GM23338 (cell line): ENCODE measurements around the gene USP6NL. TPM values are rescaled to one million over a fixed set of nuclear protein-coding genes. Genes with fewer than 3 reads are reported as not detected.

Source experiments
- ATAC-seq: fragments of 200-7000 bp; cut with Tn5 transposase; 3 replicates; pipeline ENCODE4 v1.9.1; 2020
- DNase-seq: peaks from one replicate; pipeline ENCODE4 v3.0.0-alpha.2; 2015; ENCODE audit warnings: low spot score
- H2AFZ ChIP-seq: fragments of 200-600 bp; sonication (generic); 2 replicates; pipeline ENCODE4 v1.8.0; 2016; ENCODE audit warnings: antibody characterized with exemption, mild to moderate bottlenecking, moderate library complexity
- H3F3A ChIP-seq: fragments of 200-600 bp; sonication (generic); replicated peaks from 2 replicates; pipeline ENCODE4 v1.8.0; 2017; ENCODE audit warnings: antibody characterized with exemption, mixed run types, low read depth
- H3K27ac ChIP-seq: fragments of 200-600 bp; sonication (generic); 2 replicates; pipeline ENCODE4 v1.6.1; 2016; ENCODE audit warnings: low read depth
- H3K27me3 ChIP-seq: fragments of 200-600 bp; sonication (generic); 2 replicates; pipeline ENCODE4 v1.8.0; 2016; ENCODE audit warnings: mild to moderate bottlenecking, mixed run types, moderate library complexity; ENCODE audit not compliant: insufficient read depth
- H3K36me3 ChIP-seq: fragments of 200-600 bp; sonication (generic); 2 replicates; pipeline ENCODE4 v1.8.0; 2016; ENCODE audit warnings: mild to moderate bottlenecking; ENCODE audit not compliant: insufficient read depth
- H3K4me1 ChIP-seq: fragments of 200-600 bp; sonication (generic); 2 replicates; pipeline ENCODE4 v1.8.0; 2016; ENCODE audit warnings: mild to moderate bottlenecking, moderate library complexity; ENCODE audit not compliant: insufficient read depth
- H3K4me2 ChIP-seq: fragments of 200-600 bp; sonication (generic); 2 replicates; pipeline ENCODE4 v1.7.1; 2017; ENCODE audit warnings: mixed run types
- H3K4me3 ChIP-seq: fragments of 200-600 bp; sonication (generic); 2 replicates; pipeline ENCODE4 v1.6.1; 2016; ENCODE audit warnings: mixed run types
- H3K79me2 ChIP-seq: fragments of 200-600 bp; sonication (generic); replicated peaks from 2 replicates; pipeline ENCODE4 v1.8.0; 2017; ENCODE audit warnings: mild to moderate bottlenecking; ENCODE audit not compliant: insufficient read depth
- H3K9me2 ChIP-seq: fragments of 200-600 bp; sonication (generic); 2 replicates; pipeline ENCODE4 v1.8.0; 2017; ENCODE audit not compliant: insufficient read depth
- H4K20me1 ChIP-seq: fragments of 200-600 bp; sonication (generic); replicated peaks from 2 replicates; pipeline ENCODE4 v1.8.0; 2017; ENCODE audit warnings: mild to moderate bottlenecking; ENCODE audit not compliant: insufficient read depth
- H3K27ac Mint-ChIP-seq: 2 replicates; pipeline ENCODE4 v1.8.0; 2020; ENCODE audit warnings: inconsistent platforms, mild to moderate bottlenecking, moderate library complexity, mixed read lengths
- H3K27me3 Mint-ChIP-seq: 3 replicates; pipeline ENCODE4 v1.8.0; 2022; ENCODE audit warnings: low read depth, mild to moderate bottlenecking, moderate library complexity, mixed read lengths, inconsistent platforms; ENCODE audit not compliant: insufficient read depth, poor library complexity
- H3K36me3 Mint-ChIP-seq: 3 replicates; pipeline ENCODE4 v1.8.0; 2021; ENCODE audit warnings: low read depth, mild to moderate bottlenecking, inconsistent platforms, moderate library complexity, mixed read lengths
- H3K4me1 Mint-ChIP-seq: 3 replicates; pipeline ENCODE4 v1.8.0; 2020; ENCODE audit warnings: mild to moderate bottlenecking, inconsistent platforms, mixed read lengths
- H3K4me3 Mint-ChIP-seq: 3 replicates; pipeline ENCODE4 v1.8.0; 2021; ENCODE audit warnings: moderate library complexity, mild to moderate bottlenecking, inconsistent platforms, mixed read lengths
- H3K9me3 Mint-ChIP-seq: 3 replicates; pipeline ENCODE4 v1.8.0; 2020; ENCODE audit warnings: moderate library complexity, mild to moderate bottlenecking, inconsistent platforms, mixed read lengths
- CREB1 ChIP-seq: fragments of 250-450 bp; sonication (Bioruptor Pico); IDR thresholded peaks from 2 replicates; pipeline ENCODE4 v1.5.0; 2020; ENCODE audit warnings: low read depth, mild to moderate bottlenecking, moderate library complexity
- EZH2 ChIP-seq: fragments of 200-600 bp; sonication (generic); IDR thresholded peaks from one replicate; pipeline ENCODE4 v1.8.0; 2017; ENCODE audit warnings: antibody characterized with exemption, mild to moderate bottlenecking, low read depth; ENCODE audit not compliant: unreplicated experiment
- EZH2phosphoT487 ChIP-seq: fragments of 200-600 bp; sonication (generic); IDR thresholded peaks from one replicate; pipeline ENCODE4 v1.8.1; 2018; ENCODE audit warnings: antibody characterized with exemption; ENCODE audit not compliant: unreplicated experiment
- JUNB ChIP-seq: IDR thresholded peaks from one replicate; pipeline ENCODE4 v1.6.1; 2016; ENCODE audit warnings: antibody characterized with exemption; ENCODE audit not compliant: unreplicated experiment
- NANOG ChIP-seq: IDR thresholded peaks from 2 replicates; pipeline ENCODE4 v1.6.1; 2016; ENCODE audit warnings: antibody characterized with exemption, borderline replicate concordance
- POLR2AphosphoS5 ChIP-seq: IDR thresholded peaks from 2 replicates; pipeline ENCODE4 v1.6.1; 2016; ENCODE audit warnings: antibody characterized with exemption, low read depth
- STAT1 ChIP-seq: IDR thresholded peaks from one replicate; pipeline ENCODE4 v1.6.1; 2016; ENCODE audit warnings: antibody characterized with exemption; ENCODE audit not compliant: unreplicated experiment
- ZNF114 ChIP-seq: fragments of 250-450 bp; sonication (Bioruptor Pico); IDR thresholded peaks from 2 replicates; pipeline ENCODE4 v1.5.0; 2020; ENCODE audit warnings: mild to moderate bottlenecking, moderate library complexity
- ZNF331 ChIP-seq: fragments of 250-450 bp; sonication (Bioruptor Pico); IDR thresholded peaks from 2 replicates; pipeline ENCODE4 v1.5.0; 2020; ENCODE audit warnings: low read depth, mild to moderate bottlenecking, moderate library complexity
- polyA plus RNA-seq: library from polyadenylated mRNA; unstranded; fragments of >200 nt; fragmentation: Nextera tagmentation; extraction: Ambion mirVana; gene quantifications from 2 replicates; pipeline ENCODE4 v1.2.1, GENCODE V29; 2016
- total RNA-seq: library from RNA; depleted of rRNA; stranded (reverse); fragments of >200 nt; shearing (Covaris generic); gene quantifications from 2 replicates; pipeline ENCODE4 v1.2.3, GENCODE V29; 2014
- TF ChIP-seq, protein P1 (sequence below): IDR thresholded peaks from one replicate; pipeline ENCODE4 v1.6.1; 2018; ENCODE audit warnings: antibody characterized with exemption; ENCODE audit not compliant: unreplicated experiment
- TF ChIP-seq, protein P2 (sequence below), 2 experiments: fragments of 200-600 bp in 1 of 2; sonication (generic) in 1 of 2; conservative IDR thresholded peaks; 2 replicates each; pipeline versions ENCODE4 v1.5.1 to v1.6.1; 2016 to 2017; ENCODE audit warnings: antibody characterized with exemption in 2 of 2, low read depth in 2 of 2, mild to moderate bottlenecking in 2 of 2, moderate library complexity in 1 of 2
- TF ChIP-seq, protein P3 (sequence below): IDR thresholded peaks from 2 replicates; pipeline ENCODE4 v1.6.1; 2016; ENCODE audit warnings: antibody characterized with exemption

The USP6NL gene
- total and polyA plus RNA-seq, 2 experiments from 2014 or later, result 8.1 to 29.7 TPM

DNA sequence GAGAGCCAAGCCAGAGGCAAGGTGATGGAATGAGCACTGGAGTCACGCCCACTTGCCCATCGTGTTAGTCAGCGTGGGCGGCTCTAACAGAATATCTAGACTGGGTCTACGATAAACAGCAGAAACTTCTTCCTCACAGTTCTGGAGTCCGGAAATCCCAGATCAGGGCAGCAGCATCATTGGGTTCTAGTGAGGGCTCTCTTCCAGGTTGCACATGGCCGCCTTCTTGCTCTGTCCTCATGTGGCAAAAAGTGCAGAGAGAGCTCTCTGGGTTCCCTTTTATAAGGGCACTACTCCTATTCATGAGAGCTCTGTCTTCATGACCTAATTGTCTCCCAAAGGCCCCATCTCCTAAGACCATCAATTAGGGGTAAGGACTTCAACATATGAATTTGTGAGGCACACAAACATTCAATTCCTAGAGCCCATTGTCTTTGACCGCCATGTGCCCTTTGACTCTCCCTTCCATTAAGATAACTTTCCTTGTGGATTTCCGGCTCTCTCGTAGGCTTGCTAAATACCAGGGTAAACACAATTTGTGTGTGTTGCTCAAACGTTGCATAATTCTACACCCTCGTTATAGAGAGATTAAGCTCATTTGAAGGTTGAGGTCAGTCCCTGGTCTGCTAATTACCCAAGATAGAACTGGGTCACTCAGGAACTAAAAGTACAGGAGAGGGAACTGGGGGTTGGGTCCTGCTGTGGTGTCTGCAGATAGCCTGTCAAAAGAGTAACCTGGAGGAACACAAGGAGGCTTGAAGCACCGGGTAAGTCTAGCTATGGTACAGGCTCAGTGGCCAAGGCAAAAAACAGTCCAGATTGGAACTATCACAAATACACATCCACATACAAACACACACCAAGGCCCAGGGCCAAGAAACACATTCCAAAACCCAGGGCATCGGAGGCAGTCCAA, 28.7 kb upstream of the USP6NL start (continued):
- TF ChIP-seq, protein P1, sequence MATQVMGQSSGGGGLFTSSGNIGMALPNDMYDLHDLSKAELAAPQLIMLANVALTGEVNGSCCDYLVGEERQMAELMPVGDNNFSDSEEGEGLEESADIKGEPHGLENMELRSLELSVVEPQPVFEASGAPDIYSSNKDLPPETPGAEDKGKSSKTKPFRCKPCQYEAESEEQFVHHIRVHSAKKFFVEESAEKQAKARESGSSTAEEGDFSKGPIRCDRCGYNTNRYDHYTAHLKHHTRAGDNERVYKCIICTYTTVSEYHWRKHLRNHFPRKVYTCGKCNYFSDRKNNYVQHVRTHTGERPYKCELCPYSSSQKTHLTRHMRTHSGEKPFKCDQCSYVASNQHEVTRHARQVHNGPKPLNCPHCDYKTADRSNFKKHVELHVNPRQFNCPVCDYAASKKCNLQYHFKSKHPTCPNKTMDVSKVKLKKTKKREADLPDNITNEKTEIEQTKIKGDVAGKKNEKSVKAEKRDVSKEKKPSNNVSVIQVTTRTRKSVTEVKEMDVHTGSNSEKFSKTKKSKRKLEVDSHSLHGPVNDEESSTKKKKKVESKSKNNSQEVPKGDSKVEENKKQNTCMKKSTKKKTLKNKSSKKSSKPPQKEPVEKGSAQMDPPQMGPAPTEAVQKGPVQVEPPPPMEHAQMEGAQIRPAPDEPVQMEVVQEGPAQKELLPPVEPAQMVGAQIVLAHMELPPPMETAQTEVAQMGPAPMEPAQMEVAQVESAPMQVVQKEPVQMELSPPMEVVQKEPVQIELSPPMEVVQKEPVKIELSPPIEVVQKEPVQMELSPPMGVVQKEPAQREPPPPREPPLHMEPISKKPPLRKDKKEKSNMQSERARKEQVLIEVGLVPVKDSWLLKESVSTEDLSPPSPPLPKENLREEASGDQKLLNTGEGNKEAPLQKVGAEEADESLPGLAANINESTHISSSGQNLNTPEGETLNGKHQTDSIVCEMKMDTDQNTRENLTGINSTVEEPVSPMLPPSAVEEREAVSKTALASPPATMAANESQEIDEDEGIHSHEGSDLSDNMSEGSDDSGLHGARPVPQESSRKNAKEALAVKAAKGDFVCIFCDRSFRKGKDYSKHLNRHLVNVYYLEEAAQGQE, result no peak
- TF ChIP-seq, protein P2, sequence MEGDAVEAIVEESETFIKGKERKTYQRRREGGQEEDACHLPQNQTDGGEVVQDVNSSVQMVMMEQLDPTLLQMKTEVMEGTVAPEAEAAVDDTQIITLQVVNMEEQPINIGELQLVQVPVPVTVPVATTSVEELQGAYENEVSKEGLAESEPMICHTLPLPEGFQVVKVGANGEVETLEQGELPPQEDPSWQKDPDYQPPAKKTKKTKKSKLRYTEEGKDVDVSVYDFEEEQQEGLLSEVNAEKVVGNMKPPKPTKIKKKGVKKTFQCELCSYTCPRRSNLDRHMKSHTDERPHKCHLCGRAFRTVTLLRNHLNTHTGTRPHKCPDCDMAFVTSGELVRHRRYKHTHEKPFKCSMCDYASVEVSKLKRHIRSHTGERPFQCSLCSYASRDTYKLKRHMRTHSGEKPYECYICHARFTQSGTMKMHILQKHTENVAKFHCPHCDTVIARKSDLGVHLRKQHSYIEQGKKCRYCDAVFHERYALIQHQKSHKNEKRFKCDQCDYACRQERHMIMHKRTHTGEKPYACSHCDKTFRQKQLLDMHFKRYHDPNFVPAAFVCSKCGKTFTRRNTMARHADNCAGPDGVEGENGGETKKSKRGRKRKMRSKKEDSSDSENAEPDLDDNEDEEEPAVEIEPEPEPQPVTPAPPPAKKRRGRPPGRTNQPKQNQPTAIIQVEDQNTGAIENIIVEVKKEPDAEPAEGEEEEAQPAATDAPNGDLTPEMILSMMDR (conservative IDR thresholded peaks at IDR 0.05; ENCODE audit: low read depth in 2 of 2), result no peak
- TF ChIP-seq CREB1 (CRISPR knock-in tag), result no peak
- TF ChIP-seq NANOG, result no peak
- no peak for TF ChIP-seq ZNF331 (CRISPR knock-in tag)
- TF ChIP-seq, protein P3, sequence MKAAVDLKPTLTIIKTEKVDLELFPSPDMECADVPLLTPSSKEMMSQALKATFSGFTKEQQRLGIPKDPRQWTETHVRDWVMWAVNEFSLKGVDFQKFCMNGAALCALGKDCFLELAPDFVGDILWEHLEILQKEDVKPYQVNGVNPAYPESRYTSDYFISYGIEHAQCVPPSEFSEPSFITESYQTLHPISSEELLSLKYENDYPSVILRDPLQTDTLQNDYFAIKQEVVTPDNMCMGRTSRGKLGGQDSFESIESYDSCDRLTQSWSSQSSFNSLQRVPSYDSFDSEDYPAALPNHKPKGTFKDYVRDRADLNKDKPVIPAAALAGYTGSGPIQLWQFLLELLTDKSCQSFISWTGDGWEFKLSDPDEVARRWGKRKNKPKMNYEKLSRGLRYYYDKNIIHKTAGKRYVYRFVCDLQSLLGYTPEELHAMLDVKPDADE, result no peak
- no peak for TF ChIP-seq JUNB
- no peak for TF ChIP-seq ZNF114 (CRISPR knock-in tag)
- no peak for TF ChIP-seq POLR2AphosphoS5
- no peak for TF ChIP-seq STAT1

- Histone ChIP-seq H3K27ac (no peak overlapping the region), H3K4me2 (no peak overlapping the region), H3K9me2 (no peaks in the 10 kb centered on the region), H3K79me2 (no peaks in the 10 kb centered on the region), H3K4me1 (no peaks in the 10 kb centered on the region), H3F3A (no peaks in the 10 kb centered on the region), H3K36me3 (no peaks in the 10 kb centered on the region), H2AFZ (no peak overlapping the region), H4K20me1 (no peaks in the 10 kb centered on the region), H3K27me3 (no peaks in the 10 kb centered on the region), H3K4me3 (no peak overlapping the region)
- H3K4me1 Mint-ChIP-seq, result no peaks in the 10 kb centered on the region
- ATAC-seq, result no peak
- no peaks in the 10 kb centered on the region for H3K36me3 Mint-ChIP-seq
- H3K27ac Mint-ChIP-seq, result no peak overlapping the region
- TF ChIP-seq EZH2 (no peak), CREB1 (CRISPR knock-in tag) (no peak), EZH2phosphoT487 (no peak)
- H3K9me3 Mint-ChIP-seq, result no peaks in the 10 kb centered on the region
- H3K27me3 Mint-ChIP-seq, result peaks cover 6% of the 10 kb centered on the region
- no peak for DNase-seq
- H3K4me3 Mint-ChIP-seq, result no peak overlapping the region
Observed at GRCh38 chr10:11639362-11639761, 27.9 kb upstream of the USP6NL start.
